ENCODE data around the gene RUNX2. TPM values are rescaled to one million over a fixed set of nuclear protein-coding genes. Genes with fewer than 3 reads are reported as not detected.

The RUNX2 gene
- total RNA-seq, 1 experiment from 2014 or later: 7.0 TPM

DNA sequence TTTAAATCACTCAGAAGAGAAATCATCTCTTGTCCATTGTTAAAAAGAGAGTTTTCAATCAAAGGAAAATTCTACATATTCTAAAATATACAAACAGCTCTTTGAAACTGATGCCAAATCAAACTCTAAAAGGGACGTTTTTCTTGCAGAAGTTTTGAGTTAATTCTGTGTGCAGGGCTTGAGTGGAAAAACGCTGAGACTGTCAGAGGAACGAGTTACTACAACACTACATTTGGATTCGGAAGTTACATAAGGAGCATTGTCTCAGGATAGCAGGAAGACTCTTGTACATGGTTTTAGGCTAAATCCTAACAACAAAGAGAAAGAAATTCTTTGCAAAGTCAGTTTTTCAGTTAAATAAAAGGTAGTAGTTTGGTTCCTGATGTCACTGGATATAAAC is 205.3 kb downstream of the RUNX2 start:
- H3K36me3 ChIP-seq (ENCODE audit: control insufficient read depth, insufficient read depth, low read length): no peaks in the 10 kb centered on the region
- ATAC-seq (no peak), DNase-seq (ENCODE audit: low read depth, low spot score) (no peak)
- no peak overlapping the region for H3K27ac ChIP-seq (ENCODE audit: low read length)
- H3K4me1 ChIP-seq (ENCODE audit: control insufficient read depth, insufficient read depth, low read length): no peaks in the 10 kb centered on the region
- H3K27me3 ChIP-seq (ENCODE audit: control insufficient read depth, insufficient read depth, low read length): no peaks in the 10 kb centered on the region
- ChIA-PET POLR2A (no interaction called here), CTCF (interaction anchor here (0.6 kb wide), 1 partner anchor 86 kb away, joined by 3 read pairs; no protein-coding TSS in a partner anchor)
- no peaks in the 10 kb centered on the region for H3K9me3 ChIP-seq (ENCODE audit: control insufficient read depth, insufficient read depth, low read depth, low read length)
- BruUV-seq (replicated peaks): no TSS peak
- in situ Hi-C loops (cut with HindIII; ENCODE audit: low pct_unique_long_range_greater_than_20kb, low sequenced_read_pairs) (no loop called here), intact Hi-C loops (cut with micrococcal nuclease; ENCODE audit: unreplicated experiment) (no loop called here)
- TF ChIP-seq, protein P1, sequence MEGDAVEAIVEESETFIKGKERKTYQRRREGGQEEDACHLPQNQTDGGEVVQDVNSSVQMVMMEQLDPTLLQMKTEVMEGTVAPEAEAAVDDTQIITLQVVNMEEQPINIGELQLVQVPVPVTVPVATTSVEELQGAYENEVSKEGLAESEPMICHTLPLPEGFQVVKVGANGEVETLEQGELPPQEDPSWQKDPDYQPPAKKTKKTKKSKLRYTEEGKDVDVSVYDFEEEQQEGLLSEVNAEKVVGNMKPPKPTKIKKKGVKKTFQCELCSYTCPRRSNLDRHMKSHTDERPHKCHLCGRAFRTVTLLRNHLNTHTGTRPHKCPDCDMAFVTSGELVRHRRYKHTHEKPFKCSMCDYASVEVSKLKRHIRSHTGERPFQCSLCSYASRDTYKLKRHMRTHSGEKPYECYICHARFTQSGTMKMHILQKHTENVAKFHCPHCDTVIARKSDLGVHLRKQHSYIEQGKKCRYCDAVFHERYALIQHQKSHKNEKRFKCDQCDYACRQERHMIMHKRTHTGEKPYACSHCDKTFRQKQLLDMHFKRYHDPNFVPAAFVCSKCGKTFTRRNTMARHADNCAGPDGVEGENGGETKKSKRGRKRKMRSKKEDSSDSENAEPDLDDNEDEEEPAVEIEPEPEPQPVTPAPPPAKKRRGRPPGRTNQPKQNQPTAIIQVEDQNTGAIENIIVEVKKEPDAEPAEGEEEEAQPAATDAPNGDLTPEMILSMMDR (IDR thresholded peaks at IDR 0.05): no peak
- TF ChIP-seq POLR2AphosphoS5 (IDR thresholded peaks at IDR 0.05; ENCODE audit: low read depth, low read length) (no peak), TCF7L2 (IDR thresholded peaks at IDR 0.05; ENCODE audit: low read depth, low read length) (no peak)
- TF ChIP-seq, protein P2, sequence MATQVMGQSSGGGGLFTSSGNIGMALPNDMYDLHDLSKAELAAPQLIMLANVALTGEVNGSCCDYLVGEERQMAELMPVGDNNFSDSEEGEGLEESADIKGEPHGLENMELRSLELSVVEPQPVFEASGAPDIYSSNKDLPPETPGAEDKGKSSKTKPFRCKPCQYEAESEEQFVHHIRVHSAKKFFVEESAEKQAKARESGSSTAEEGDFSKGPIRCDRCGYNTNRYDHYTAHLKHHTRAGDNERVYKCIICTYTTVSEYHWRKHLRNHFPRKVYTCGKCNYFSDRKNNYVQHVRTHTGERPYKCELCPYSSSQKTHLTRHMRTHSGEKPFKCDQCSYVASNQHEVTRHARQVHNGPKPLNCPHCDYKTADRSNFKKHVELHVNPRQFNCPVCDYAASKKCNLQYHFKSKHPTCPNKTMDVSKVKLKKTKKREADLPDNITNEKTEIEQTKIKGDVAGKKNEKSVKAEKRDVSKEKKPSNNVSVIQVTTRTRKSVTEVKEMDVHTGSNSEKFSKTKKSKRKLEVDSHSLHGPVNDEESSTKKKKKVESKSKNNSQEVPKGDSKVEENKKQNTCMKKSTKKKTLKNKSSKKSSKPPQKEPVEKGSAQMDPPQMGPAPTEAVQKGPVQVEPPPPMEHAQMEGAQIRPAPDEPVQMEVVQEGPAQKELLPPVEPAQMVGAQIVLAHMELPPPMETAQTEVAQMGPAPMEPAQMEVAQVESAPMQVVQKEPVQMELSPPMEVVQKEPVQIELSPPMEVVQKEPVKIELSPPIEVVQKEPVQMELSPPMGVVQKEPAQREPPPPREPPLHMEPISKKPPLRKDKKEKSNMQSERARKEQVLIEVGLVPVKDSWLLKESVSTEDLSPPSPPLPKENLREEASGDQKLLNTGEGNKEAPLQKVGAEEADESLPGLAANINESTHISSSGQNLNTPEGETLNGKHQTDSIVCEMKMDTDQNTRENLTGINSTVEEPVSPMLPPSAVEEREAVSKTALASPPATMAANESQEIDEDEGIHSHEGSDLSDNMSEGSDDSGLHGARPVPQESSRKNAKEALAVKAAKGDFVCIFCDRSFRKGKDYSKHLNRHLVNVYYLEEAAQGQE (IDR thresholded peaks at IDR 0.05; ENCODE audit: insufficient read depth in 1 of 2, low read depth in 2 of 2, low read length in 1 of 2): no peak
- no peak overlapping the region for H3K4me3 ChIP-seq (ENCODE audit: low read depth in 2 of 2, low read length in 2 of 2)

DNA sequence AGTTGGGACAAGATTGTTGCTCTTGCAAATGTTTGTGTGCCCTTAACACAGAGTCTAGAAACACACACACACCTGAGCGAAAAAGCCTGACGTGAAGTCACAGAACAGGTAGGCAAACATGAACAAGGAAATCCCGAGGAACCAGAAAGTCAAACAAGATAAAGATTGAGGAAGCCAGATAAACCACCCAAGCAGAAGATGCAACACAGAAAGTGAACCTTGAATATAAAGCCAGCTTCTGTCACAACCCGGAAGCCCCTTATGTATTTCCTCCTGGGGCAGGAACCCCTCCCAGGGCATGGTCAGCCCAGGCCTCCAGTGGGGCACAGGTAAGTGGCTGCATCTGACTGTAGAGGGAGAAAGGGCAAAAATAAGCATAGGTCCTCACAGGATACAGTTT is 207.8 kb downstream of the RUNX2 start:
- in situ Hi-C loops (cut with HindIII; ENCODE audit: low pct_unique_long_range_greater_than_20kb, low sequenced_read_pairs) (no loop called here), intact Hi-C loops (cut with micrococcal nuclease; ENCODE audit: unreplicated experiment) (no loop called here)
- Histone ChIP-seq H3K27me3 (ENCODE audit: control insufficient read depth, insufficient read depth, low read length) (no peaks in the 10 kb centered on the region), H3K4me1 (ENCODE audit: control insufficient read depth, insufficient read depth, low read length) (no peaks in the 10 kb centered on the region), H3K36me3 (ENCODE audit: control insufficient read depth, insufficient read depth, low read length) (no peaks in the 10 kb centered on the region), H3K4me3 (ENCODE audit: low read depth in 2 of 2, low read length in 2 of 2) (no peak overlapping the region), H3K9me3 (ENCODE audit: control insufficient read depth, insufficient read depth, low read depth, low read length) (no peaks in the 10 kb centered on the region), H3K27ac (ENCODE audit: low read length) (no peak overlapping the region)
- no peak for TF ChIP-seq TCF7L2 (IDR thresholded peaks at IDR 0.05; ENCODE audit: low read depth, low read length)
- no peak for TF ChIP-seq SIN3A (IDR thresholded peaks at IDR 0.05; ENCODE audit: borderline replicate concordance, insufficient read depth, low read depth, low read length)
- TF ChIP-seq, protein P1 (IDR thresholded peaks at IDR 0.05): no peak
- no peak for TF ChIP-seq POLR2AphosphoS5 (IDR thresholded peaks at IDR 0.05; ENCODE audit: low read depth, low read length)
- TF ChIP-seq, protein P2 (IDR thresholded peaks at IDR 0.05; ENCODE audit: insufficient read depth in 1 of 2, low read depth in 2 of 2, low read length in 1 of 2): no peak
- no peak for ATAC-seq
- ChIA-PET POLR2A (no interaction called here), CTCF (no interaction called here)
- DNase-seq (ENCODE audit: low read depth, low spot score): no peak
- BruUV-seq (replicated peaks): no TSS peak
